H1 (cell line): ENCODE data around the gene ACACA. TPM values are rescaled to one million over a fixed set of nuclear protein-coding genes. Genes with fewer than 3 reads are reported as not detected.

ENCODE experiments used
- CTCF ChIA-PET: fragments of 300-600 bp; sonication (Branson Sonifier 250); formaldehyde crosslinking; loops from one replicate; lab custom pipeline; 2021; ENCODE audit not compliant: partially characterized antibody; lab: Charles Lee
- POLR2A ChIA-PET: fragments of 300-600 bp; sonication (Branson Sonifier 250); formaldehyde crosslinking; loops from one replicate; lab custom pipeline; 2021; ENCODE audit warnings: inconsistent platforms; ENCODE audit not compliant: partially characterized antibody; lab: Charles Lee
- DNase-seq, 2 experiments: peaks; one replicate each; pipeline versions ENCODE4 v3.0.0 to v3.0.0-alpha.2; 2010 to 2022; ENCODE audit warnings: low spot score in 2 of 2, low read depth in 1 of 2, mixed read lengths in 1 of 2
- FAIRE-seq: peaks from 2 replicates; lab custom pipeline; 2011; peaks lifted over from hg19 to GRCh38; lab: Jason Lieb, UNC
- H2AFZ ChIP-seq: 2 replicates; pipeline ENCODE4 v1.8.1; 2012; ENCODE audit warnings: low read length, inconsistent platforms
- H2AK5ac ChIP-seq: 2 replicates; pipeline ENCODE4 v1.6.1; 2013; ENCODE audit warnings: low read depth, low read length
- H2BK120ac ChIP-seq: replicated peaks from 2 replicates; pipeline ENCODE3; 2013; ENCODE audit warnings: low read depth, low read length, inconsistent platforms
- H2BK12ac ChIP-seq: 2 replicates; pipeline ENCODE4 v1.6.1; 2013; ENCODE audit warnings: low read depth, low read length
- H2BK15ac ChIP-seq: 2 replicates; pipeline ENCODE4 v1.6.1; 2013; ENCODE audit warnings: low read length
- H2BK20ac ChIP-seq: 2 replicates; pipeline ENCODE4 v1.6.1; 2013; ENCODE audit warnings: low read length
- H2BK5ac ChIP-seq: 2 replicates; pipeline ENCODE4 v1.6.1; 2013; ENCODE audit warnings: low read depth, low read length
- H3K14ac ChIP-seq: 2 replicates; pipeline ENCODE4 v1.6.1; 2013; ENCODE audit warnings: inconsistent platforms; ENCODE audit not compliant: insufficient read length
- H3K18ac ChIP-seq: 2 replicates; pipeline ENCODE4 v1.6.1; 2013; ENCODE audit warnings: low read length; ENCODE audit errors: extremely low read depth
- H3K23ac ChIP-seq: 2 replicates; pipeline ENCODE4 v1.6.1; 2013; ENCODE audit warnings: inconsistent platforms; ENCODE audit not compliant: insufficient read length
- H3K23me2 ChIP-seq: 2 replicates; pipeline ENCODE4 v1.6.1; 2013; ENCODE audit warnings: low read depth, low read length
- H3K27ac ChIP-seq: 2 replicates; pipeline ENCODE4 v1.6.1; 2011; ENCODE audit warnings: low read depth, low read length, inconsistent platforms
- H3K27me3 ChIP-seq, 4 experiments: replicated peaks in 1 of 4; 1 replicate in 1 of 4; 2 replicates in 3 of 4; pipeline versions ENCODE4 v1.6.1 to v1.8.1; 2011 to 2013; ENCODE audit warnings: low read length in 3 of 4, mild to moderate bottlenecking in 3 of 4, inconsistent platforms in 2 of 4, mixed read lengths in 2 of 4, moderate library complexity in 1 of 4; ENCODE audit not compliant: control insufficient read depth in 3 of 4, insufficient read depth in 3 of 4; ENCODE audit errors: extremely low read depth in 1 of 4
- H3K36me3 ChIP-seq, 4 experiments: 2 replicates each; pipeline versions ENCODE4 v1.6.1 to v1.8.1; 2011 to 2013; ENCODE audit warnings: mild to moderate bottlenecking in 4 of 4, low read length in 3 of 4, moderate library complexity in 2 of 4, control low read depth in 1 of 4, inconsistent platforms in 1 of 4; ENCODE audit not compliant: insufficient read depth in 4 of 4, control insufficient read depth in 2 of 4
- H3K4ac ChIP-seq: replicated peaks from 2 replicates; pipeline ENCODE3; 2013; ENCODE audit warnings: low read length, low read depth, mixed read lengths, inconsistent platforms; ENCODE audit not compliant: insufficient read length
- H3K4me1 ChIP-seq, 4 experiments: replicated peaks in 1 of 4; 1 replicate in 1 of 4; 2 replicates in 3 of 4; pipeline versions ENCODE4 v1.6.1 to v1.8.1; 2011 to 2013; ENCODE audit warnings: low read length in 3 of 4, inconsistent platforms in 2 of 4, mixed read lengths in 1 of 4; ENCODE audit not compliant: insufficient read depth in 4 of 4, control insufficient read depth in 3 of 4
- H3K4me2 ChIP-seq, 2 experiments: 2 replicates each; pipeline versions ENCODE4 v1.6.1 to v1.8.1; 2011 to 2013; ENCODE audit warnings: low read depth in 2 of 2, low read length in 2 of 2, control low read depth in 1 of 2, inconsistent platforms in 1 of 2, mild to moderate bottlenecking in 1 of 2; ENCODE audit not compliant: insufficient read depth in 1 of 2
- H3K4me3 ChIP-seq, 4 experiments: fragments of 200-600, 300-600 bp in 1 of 4; sonication (generic), shearing (Covaris generic), sonication (Bioruptor Twin) in 1 of 4; 2 replicates each; pipeline versions ENCODE4 v1.5.1 to v1.8.1; 2011 to 2016; ENCODE audit warnings: low read length in 4 of 4, low read depth in 3 of 4, control low read depth in 2 of 4, inconsistent platforms in 2 of 4, mild to moderate bottlenecking in 2 of 4, mixed read lengths in 1 of 4, moderate library complexity in 1 of 4; ENCODE audit not compliant: insufficient read depth in 2 of 4; ENCODE audit errors: extremely low read depth in 1 of 4
- H3K56ac ChIP-seq: replicated peaks from 2 replicates; pipeline ENCODE3; 2013; ENCODE audit warnings: low read depth, mild to moderate bottlenecking, mixed read lengths, low read length, inconsistent platforms; ENCODE audit not compliant: insufficient read length
- H3K79me1 ChIP-seq: 2 replicates; pipeline ENCODE4 v1.6.1; 2013; ENCODE audit warnings: low read depth, low read length, control low read depth
- H3K79me2 ChIP-seq, 2 experiments: 2 replicates each; pipeline versions ENCODE4 v1.6.1 to v1.8.1; 2012 to 2013; ENCODE audit warnings: low read length in 2 of 2, mild to moderate bottlenecking in 2 of 2, inconsistent platforms in 1 of 2; ENCODE audit not compliant: insufficient read depth in 2 of 2, control insufficient read depth in 1 of 2
- H3K9ac ChIP-seq, 4 experiments: replicated peaks in 1 of 4; 1 replicate in 1 of 4; 2 replicates in 3 of 4; pipeline versions ENCODE4 v1.6.1 to v1.8.1; 2011 to 2013; ENCODE audit warnings: low read depth in 3 of 4, low read length in 3 of 4, control low read depth in 2 of 4, mild to moderate bottlenecking in 2 of 4, moderate library complexity in 2 of 4, inconsistent platforms in 1 of 4; ENCODE audit errors: extremely low read depth in 1 of 4
- H3K9me3 ChIP-seq, 2 experiments: 2 replicates each; pipeline versions ENCODE4 v1.6.1 to v1.8.1; 2012 to 2013; ENCODE audit warnings: mild to moderate bottlenecking in 2 of 2, moderate library complexity in 2 of 2, control low read depth in 1 of 2, inconsistent platforms in 1 of 2, low read depth in 1 of 2, low read length in 1 of 2, mixed read lengths in 1 of 2; ENCODE audit not compliant: insufficient read depth in 2 of 2
- H4K20me1 ChIP-seq, 2 experiments: replicated peaks in 1 of 2; 2 replicates each; pipeline versions ENCODE3 to v1.8.1; 2011 to 2013; ENCODE audit warnings: inconsistent platforms in 2 of 2, low read length in 2 of 2, mild to moderate bottlenecking in 1 of 2; ENCODE audit not compliant: insufficient read depth in 2 of 2, control insufficient read depth in 1 of 2
- H4K5ac ChIP-seq: 2 replicates; pipeline ENCODE4 v1.6.1; 2013; ENCODE audit warnings: low read length, low read depth, mixed read lengths, inconsistent platforms; ENCODE audit not compliant: insufficient read length
- H4K8ac ChIP-seq: 2 replicates; pipeline ENCODE4 v1.8.0; 2013; ENCODE audit warnings: mild to moderate bottlenecking, moderate library complexity, low read length, inconsistent platforms; ENCODE audit not compliant: insufficient read depth; ENCODE audit errors: extremely low read depth
- H4K91ac ChIP-seq: replicated peaks from 2 replicates; pipeline ENCODE3; 2013; ENCODE audit warnings: low read length, mixed read lengths, inconsistent platforms; ENCODE audit not compliant: insufficient read length
- CEBPB ChIP-seq: IDR thresholded peaks from 2 replicates; pipeline ENCODE4 v1.6.1; 2012; ENCODE audit warnings: low read depth, low read length
- FOSL1 ChIP-seq: IDR thresholded peaks from 2 replicates; pipeline ENCODE4 v1.6.1; 2011; ENCODE audit warnings: mild to moderate bottlenecking, low read depth, low read length, moderate library complexity; ENCODE audit not compliant: insufficient read depth
- GABPA ChIP-seq: IDR thresholded peaks from 2 replicates; pipeline ENCODE4 v1.6.1; 2011; ENCODE audit warnings: mild to moderate bottlenecking, low read length, moderate library complexity, borderline replicate concordance; ENCODE audit not compliant: insufficient read depth
- KDM5A ChIP-seq: fragments of 200-600 bp; IDR thresholded peaks from 2 replicates; pipeline ENCODE4 v1.7.1; 2012; ENCODE audit warnings: mild to moderate bottlenecking, low read length, inconsistent platforms, mixed read lengths
- NRF1 ChIP-seq: IDR thresholded peaks from 2 replicates; pipeline ENCODE4 v1.6.1; 2011; ENCODE audit warnings: mild to moderate bottlenecking, low read depth, low read length, improper control_type of control experiment
- SIRT6 ChIP-seq: IDR thresholded peaks from one replicate; pipeline ENCODE4 v1.7.1; 2012; ENCODE audit warnings: low read length, inconsistent platforms
- TAF1 ChIP-seq: IDR thresholded peaks from 2 replicates; pipeline ENCODE4 v1.6.1; 2011; ENCODE audit warnings: mild to moderate bottlenecking, low read depth, low read length
- TEAD4 ChIP-seq: IDR thresholded peaks from 2 replicates; pipeline ENCODE4 v1.6.1; 2012; ENCODE audit warnings: low read depth, low read length, inconsistent platforms, mixed read lengths
- ZNF274 ChIP-seq: IDR thresholded peaks from 2 replicates; pipeline ENCODE4 v1.7.0; 2012; ENCODE audit warnings: low read length, borderline replicate concordance; ENCODE audit errors: extremely low read depth
- WGBS, 2 experiments: shearing (Covaris generic) in 1 of 2; methylation state at CpG; one replicate each; pipeline versions ENCODE4 v1.1.6 to v1.1.7; 2013 to 2015; ENCODE audit warnings: low lambda C conversion rate in 2 of 2, mixed read lengths in 2 of 2, inconsistent platforms in 1 of 2, low coverage in 1 of 2, missing lambda C conversion rate in 1 of 2; ENCODE audit not compliant: insufficient replicate concordance in 2 of 2, insufficient coverage in 1 of 2, insufficient read length in 1 of 2; ENCODE audit errors: extremely low coverage in 1 of 2, missing lambda C conversion rate in 1 of 2; 5-methylcytosine and 5-hydroxymethylcytosine counted together
- polyA plus RNA-seq, 7 experiments: library from polyadenylated mRNA; depleted of rRNA in 3 of 7; stranded (reverse) in 5 of 7; unstranded in 2 of 7; fragments of >200 nt in 5 of 7; fragments of 200-250 nt in 2 of 7; gene quantifications; 1 replicate in 5 of 7; 2 replicates in 1 of 7; 4 replicates in 1 of 7; pipeline versions ENCODE4 v1.2.1 to v1.2.3, GENCODE V29; 2011 to 2013; ENCODE audit warnings: missing spikeins in 2 of 7, mixed read lengths in 2 of 7
- total RNA-seq: library from RNA; stranded (reverse); fragmentation: NEBNext Ultra II Directional; extraction: Animal tissue kit (Norgen Biotek cat#: 25700); gene quantifications from 2 replicates; pipeline ENCODE4 v1.2.1, GENCODE V29; 2021
- TF ChIP-seq, protein P1 (sequence below): IDR thresholded peaks from 2 replicates; pipeline ENCODE4 v1.6.1; 2012; ENCODE audit warnings: low read length, inconsistent platforms
- TF ChIP-seq, protein P2 (sequence below): IDR thresholded peaks from 2 replicates; pipeline ENCODE4 v1.6.1; 2012; ENCODE audit warnings: inconsistent platforms

Gene ACACA
- total and polyA plus RNA-seq, 2 of the 8 experiments (the other 6 are each of a cell fraction or from before 2014, with no cell fraction given): 74.0 to 160 TPM

DNA sequence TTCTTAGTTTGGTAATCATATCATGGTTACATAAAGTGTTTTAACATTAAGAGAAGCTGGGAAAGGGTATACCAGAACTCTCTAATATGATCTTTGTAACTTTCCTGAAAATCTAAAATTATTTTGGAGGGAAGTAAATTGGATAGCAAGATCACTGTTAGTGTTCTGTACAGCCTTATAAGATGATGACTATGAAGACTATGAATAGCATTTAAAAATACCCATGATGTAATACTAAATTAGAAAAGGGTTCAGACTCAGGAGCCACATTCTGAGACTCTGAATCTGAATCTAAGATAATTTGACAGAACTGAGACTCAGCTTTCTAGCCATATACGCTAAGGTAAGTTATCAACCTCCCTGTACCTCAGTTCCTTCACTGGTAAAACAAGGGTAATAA, 238.9 kb downstream of the ACACA start:
- H4K91ac ChIP-seq: no peak overlapping the region
- H3K36me3 ChIP-seq: no peaks in the 10 kb centered on the region; a peak in 1 of 8 replicates
- no peak overlapping the region for H2AFZ ChIP-seq
- no peak overlapping the region for H3K56ac ChIP-seq
- ChIA-PET POLR2A (interaction anchor here (0.6 kb wide), 1 partner anchor 44 kb away, joined by 4 read pairs; no protein-coding TSS in a partner anchor), CTCF (interaction anchor here (0.6 to 1.5 kb wide), 2 partner anchors 27 to 669 kb away, joined by 3 to 4 read pairs; no protein-coding TSS in a partner anchor)
- no peak overlapping the region for H2BK20ac ChIP-seq
- H3K9me3 ChIP-seq: no peaks in the 10 kb centered on the region
- DNase-seq (no peak), FAIRE-seq (no peak)
- no peak overlapping the region for H3K23ac ChIP-seq
- no peak overlapping the region for H3K4ac ChIP-seq
- no peak overlapping the region for H3K9ac ChIP-seq
- H3K23me2 ChIP-seq: no peaks in the 10 kb centered on the region
- peaks cover 4 to 27% (median 19%) of the 10 kb centered on the region in 4 experiments; a peak in 6 of 7 replicates for H3K4me1 ChIP-seq
- H2AK5ac ChIP-seq: no peak overlapping the region
- no peak overlapping the region for H3K4me3 ChIP-seq
- H4K5ac ChIP-seq: no peak overlapping the region
- H2BK5ac ChIP-seq: no peak overlapping the region
- no peak overlapping the region for H3K14ac ChIP-seq
- no peak overlapping the region for H2BK15ac ChIP-seq
- H4K8ac ChIP-seq: no peak overlapping the region
- no peak overlapping the region for H3K4me2 ChIP-seq
- no peak overlapping the region for H3K18ac ChIP-seq
- H3K79me1 ChIP-seq: no peaks in the 10 kb centered on the region
- 83% methylated on average over 1 of the region's 1 CpG; no CpG with 5 or more reads in 1 of the 2 experiments for WGBS, 2 experiments
- no peak overlapping the region for H3K27ac ChIP-seq
- no peaks in the 10 kb centered on the region for H3K27me3 ChIP-seq
- H4K20me1 ChIP-seq: no peaks in the 10 kb centered on the region
- H2BK12ac ChIP-seq: no peak overlapping the region
- H2BK120ac ChIP-seq: no peak overlapping the region
- H3K79me2 ChIP-seq: 0 out of 4 replicates have a peak, but pooled peaks cover 0 to under 1% of the 10 kb centered on the region in 2 experiments
- TF ChIP-seq TAF1 (no peak), CEBPB (no peak), GABPA (no peak), NRF1 (no peak), TEAD4 (no peak), ZNF274 (no peak), KDM5A (no peak), SIRT6 (no peak), FOSL1 (no peak)
- TF ChIP-seq, protein P1, sequence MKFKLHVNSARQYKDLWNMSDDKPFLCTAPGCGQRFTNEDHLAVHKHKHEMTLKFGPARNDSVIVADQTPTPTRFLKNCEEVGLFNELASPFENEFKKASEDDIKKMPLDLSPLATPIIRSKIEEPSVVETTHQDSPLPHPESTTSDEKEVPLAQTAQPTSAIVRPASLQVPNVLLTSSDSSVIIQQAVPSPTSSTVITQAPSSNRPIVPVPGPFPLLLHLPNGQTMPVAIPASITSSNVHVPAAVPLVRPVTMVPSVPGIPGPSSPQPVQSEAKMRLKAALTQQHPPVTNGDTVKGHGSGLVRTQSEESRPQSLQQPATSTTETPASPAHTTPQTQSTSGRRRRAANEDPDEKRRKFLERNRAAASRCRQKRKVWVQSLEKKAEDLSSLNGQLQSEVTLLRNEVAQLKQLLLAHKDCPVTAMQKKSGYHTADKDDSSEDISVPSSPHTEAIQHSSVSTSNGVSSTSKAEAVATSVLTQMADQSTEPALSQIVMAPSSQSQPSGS: no peak
- TF ChIP-seq, protein P2, sequence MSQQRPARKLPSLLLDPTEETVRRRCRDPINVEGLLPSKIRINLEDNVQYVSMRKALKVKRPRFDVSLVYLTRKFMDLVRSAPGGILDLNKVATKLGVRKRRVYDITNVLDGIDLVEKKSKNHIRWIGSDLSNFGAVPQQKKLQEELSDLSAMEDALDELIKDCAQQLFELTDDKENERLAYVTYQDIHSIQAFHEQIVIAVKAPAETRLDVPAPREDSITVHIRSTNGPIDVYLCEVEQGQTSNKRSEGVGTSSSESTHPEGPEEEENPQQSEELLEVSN: no peak
